SU-DHL-6 (cell line): ENCODE measurements around the gene FGD4.

Experiments
- H2AFZ ChIP-seq: fragments of 200-600 bp; sonication (generic); 2 replicates; pipeline ENCODE4 v1.6.1; 2014; ENCODE audit warnings: low read depth, mild to moderate bottlenecking, moderate library complexity, mixed read lengths, antibody characterized with exemption, low read length; ENCODE audit not compliant: severe bottlenecking
- H3F3A ChIP-seq: fragments of 200-600 bp; shearing (Covaris generic); 2 replicates; pipeline ENCODE4 v1.6.0; 2016; ENCODE audit warnings: antibody characterized with exemption, mild to moderate bottlenecking; ENCODE audit not compliant: insufficient read depth
- H3K27ac ChIP-seq: fragments of 200-600 bp; sonication (generic); 2 replicates; pipeline ENCODE4 v1.5.1; 2016; ENCODE audit warnings: low read depth, mild to moderate bottlenecking, low read length, moderate library complexity, mixed read lengths
- H3K27me3 ChIP-seq: fragments of 200-600 bp; sonication (generic), shearing (Covaris generic); 2 replicates; pipeline ENCODE4 v1.6.0; 2014; ENCODE audit warnings: mild to moderate bottlenecking, low read length
- H3K36me3 ChIP-seq: fragments of 200-600 bp; sonication (generic); 2 replicates; pipeline ENCODE4 v1.6.1; 2014; ENCODE audit warnings: mild to moderate bottlenecking, low read length, mixed read lengths
- H3K4me2 ChIP-seq: fragments of 300-600, 200-600 bp; shearing (Covaris generic), sonication (generic); 2 replicates; pipeline ENCODE4 v1.6.0; 2014; ENCODE audit warnings: low read length, low read depth, mild to moderate bottlenecking; ENCODE audit not compliant: poor library complexity, severe bottlenecking
- H3K4me3 ChIP-seq: fragments of 200-600 bp; sonication (generic); 2 replicates; pipeline ENCODE4 v1.5.1; 2014; ENCODE audit warnings: antibody characterized with exemption, low read length, mild to moderate bottlenecking, mixed read lengths; ENCODE audit not compliant: insufficient read depth, poor library complexity, severe bottlenecking
- H3K79me2 ChIP-seq: fragments of 200-600 bp; sonication (generic); 2 replicates; pipeline ENCODE4 v1.6.1; 2014; ENCODE audit warnings: mild to moderate bottlenecking, low read length, moderate library complexity; ENCODE audit not compliant: insufficient read depth
- H3K9ac ChIP-seq: fragments of 200-600 bp; sonication (generic); 2 replicates; pipeline ENCODE4 v1.7.0; 2014; ENCODE audit warnings: mild to moderate bottlenecking, low read length
- H3K9me2 ChIP-seq: fragments of 200-600 bp; sonication (generic); replicated peaks from 2 replicates; pipeline ENCODE4 v1.6.1; 2014; ENCODE audit warnings: low read length; ENCODE audit not compliant: insufficient read depth
- H3K9me3 ChIP-seq: fragments of 200-600 bp; sonication (generic); 2 replicates; pipeline ENCODE4 v1.6.1; 2014; ENCODE audit warnings: low read length, mixed read lengths; ENCODE audit not compliant: insufficient read depth
- H4K20me1 ChIP-seq: fragments of 200-600 bp; sonication (generic); 2 replicates; pipeline ENCODE4 v1.6.1; 2014; ENCODE audit warnings: low read depth, mild to moderate bottlenecking, antibody characterized with exemption, low read length, moderate library complexity, mixed read lengths
- CTCF ChIP-seq: fragments of 200-600 bp; sonication (generic); IDR thresholded peaks from one replicate; pipeline ENCODE4 v1.5.1; 2017; ENCODE audit warnings: antibody characterized with exemption, mild to moderate bottlenecking, low read length, moderate library complexity; ENCODE audit not compliant: insufficient read depth, poor library complexity, severe bottlenecking
- EZH2phosphoT487 ChIP-seq: fragments of 200-600 bp; sonication (generic), shearing (Covaris generic); conservative IDR thresholded peaks from 2 replicates; pipeline ENCODE4 v1.6.1; 2018; ENCODE audit warnings: mild to moderate bottlenecking, antibody characterized with exemption, low read length, moderate library complexity, mixed read lengths

FGD4 gene

GRCh38 chr12:32437095-32437515, 37.7 kb downstream of the FGD4 start:
- H3K9me3 ChIP-seq: no peaks in the 10 kb centered on the region
- no peaks in the 10 kb centered on the region for H3K79me2 ChIP-seq
- H4K20me1 ChIP-seq: no peaks in the 10 kb centered on the region
- H3K4me3 ChIP-seq: no peak overlapping the region
- no peak overlapping the region for H3K27ac ChIP-seq
- no peak overlapping the region for H2AFZ ChIP-seq
- no peak overlapping the region for H3K9ac ChIP-seq
- TF ChIP-seq CTCF: no peak
- TF ChIP-seq EZH2phosphoT487: no peak
- no peaks in the 10 kb centered on the region for H3K9me2 ChIP-seq
- no peak overlapping the region for H3K4me2 ChIP-seq
- H3K27me3 ChIP-seq: no peaks in the 10 kb centered on the region
- no peaks in the 10 kb centered on the region for H3F3A ChIP-seq
- H3K36me3 ChIP-seq: no peaks in the 10 kb centered on the region

- no peaks in the 10 kb centered on the region for H3K27me3 ChIP-seq
- H3K4me2 ChIP-seq: no peak overlapping the region
- H2AFZ ChIP-seq: no peak overlapping the region
- no peaks in the 10 kb centered on the region for H4K20me1 ChIP-seq
- no peak overlapping the region for H3K4me3 ChIP-seq
- H3K79me2 ChIP-seq: no peaks in the 10 kb centered on the region
- H3K27ac ChIP-seq: no peak overlapping the region
- H3K9ac ChIP-seq: no peak overlapping the region
- TF ChIP-seq CTCF: no peak
- no peak for TF ChIP-seq EZH2phosphoT487
- H3K9me3 ChIP-seq: no peaks in the 10 kb centered on the region
- H3F3A ChIP-seq: no peaks in the 10 kb centered on the region
- H3K36me3 ChIP-seq: no peaks in the 10 kb centered on the region
- no peaks in the 10 kb centered on the region for H3K9me2 ChIP-seq
Measured at GRCh38 chr12:32440120-32440865, 40.9 kb downstream of the FGD4 start.

GRCh38 chr12:32443491-32443890, 44.1 kb downstream of the FGD4 start:
- Histone ChIP-seq H3K79me2 (no peaks in the 10 kb centered on the region), H3F3A (no peaks in the 10 kb centered on the region), H3K9me2 (no peaks in the 10 kb centered on the region), H3K4me2 (no peak overlapping the region), H3K36me3 (no peaks in the 10 kb centered on the region), H3K9ac (no peak overlapping the region), H3K9me3 (no peaks in the 10 kb centered on the region), H3K27ac (no peak overlapping the region), H3K4me3 (no peak overlapping the region), H3K27me3 (no peaks in the 10 kb centered on the region), H2AFZ (no peak overlapping the region), H4K20me1 (no peaks in the 10 kb centered on the region)
- TF ChIP-seq EZH2phosphoT487: no peak
- no peak for TF ChIP-seq CTCF
